Stomach (tissue), 4 donors: ENCODE data around the gene PDPN.

Experiments used
- POLR2A ChIP-seq, 4 donors: fragments of 450-650 bp; IDR thresholded peaks; one replicate each; pipeline ENCODE4 v1.6.1; 2016; ENCODE audit warnings: antibody characterized with exemption in 4 of 4, control low read depth in 2 of 4, mild to moderate bottlenecking in 1 of 4, moderate library complexity in 1 of 4
- POLR2AphosphoS5 ChIP-seq, 3 donors: sonication (generic); formaldehyde crosslinking; IDR thresholded peaks; one replicate each; pipeline ENCODE4 v1.6.1; 2016; ENCODE audit warnings: antibody characterized with exemption in 3 of 3
- TF ChIP-seq, protein P1 (sequence below), 7 experiments: fragments of 450-650 bp in 4 of 7; fragments of 200-600 bp in 3 of 7; sonication (generic) in 3 of 7; IDR thresholded peaks; one replicate each; pipeline ENCODE4 v1.5.1; 2016 to 2019; ENCODE audit warnings: antibody characterized with exemption in 7 of 7, control low read depth in 2 of 7, mild to moderate bottlenecking in 1 of 7

DNA sequence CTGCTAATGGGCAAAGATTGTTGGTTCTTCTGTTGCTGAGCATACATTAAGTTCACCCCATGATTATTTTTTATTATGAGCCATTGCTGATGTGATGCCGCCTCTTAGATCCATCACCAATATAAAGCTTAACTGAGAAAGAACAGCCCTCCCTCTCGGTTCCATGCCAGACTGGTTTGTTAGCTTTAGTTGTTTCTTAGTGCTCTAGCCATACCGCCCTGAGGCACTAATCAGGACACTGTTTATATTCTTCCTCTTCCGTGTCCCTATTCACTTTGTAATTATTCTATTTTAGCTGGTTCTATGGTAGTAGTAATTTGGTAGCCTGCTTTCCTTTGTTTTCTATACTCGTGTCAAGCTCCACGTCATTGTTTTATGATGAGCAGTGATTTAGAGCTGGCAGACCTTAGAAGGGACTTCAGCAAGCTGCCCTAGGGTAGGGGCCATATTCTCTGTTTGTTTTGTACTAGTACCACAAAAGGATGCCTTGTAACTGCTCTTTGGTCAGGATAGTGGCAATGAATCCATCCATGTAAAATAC, 27.3 kb upstream of the PDPN start:
- TF ChIP-seq POLR2A (IDR thresholded peaks at IDR 0.05) (no peak), POLR2AphosphoS5 (IDR thresholded peaks at IDR 0.05) (no peak)
- TF ChIP-seq, protein P1, sequence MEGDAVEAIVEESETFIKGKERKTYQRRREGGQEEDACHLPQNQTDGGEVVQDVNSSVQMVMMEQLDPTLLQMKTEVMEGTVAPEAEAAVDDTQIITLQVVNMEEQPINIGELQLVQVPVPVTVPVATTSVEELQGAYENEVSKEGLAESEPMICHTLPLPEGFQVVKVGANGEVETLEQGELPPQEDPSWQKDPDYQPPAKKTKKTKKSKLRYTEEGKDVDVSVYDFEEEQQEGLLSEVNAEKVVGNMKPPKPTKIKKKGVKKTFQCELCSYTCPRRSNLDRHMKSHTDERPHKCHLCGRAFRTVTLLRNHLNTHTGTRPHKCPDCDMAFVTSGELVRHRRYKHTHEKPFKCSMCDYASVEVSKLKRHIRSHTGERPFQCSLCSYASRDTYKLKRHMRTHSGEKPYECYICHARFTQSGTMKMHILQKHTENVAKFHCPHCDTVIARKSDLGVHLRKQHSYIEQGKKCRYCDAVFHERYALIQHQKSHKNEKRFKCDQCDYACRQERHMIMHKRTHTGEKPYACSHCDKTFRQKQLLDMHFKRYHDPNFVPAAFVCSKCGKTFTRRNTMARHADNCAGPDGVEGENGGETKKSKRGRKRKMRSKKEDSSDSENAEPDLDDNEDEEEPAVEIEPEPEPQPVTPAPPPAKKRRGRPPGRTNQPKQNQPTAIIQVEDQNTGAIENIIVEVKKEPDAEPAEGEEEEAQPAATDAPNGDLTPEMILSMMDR (IDR thresholded peaks at IDR 0.05) = no peak
